Cortex of kidney (tissue), 1 donor: ENCODE results near the gene TRNAU1AP.
"Not testable (repeated sequence)": the region's sequence is repeated elsewhere in the genome, so short reads cannot be mapped to it uniquely, and the experiment has no call there.

Source experiments
- DNase-seq: peaks from one replicate; lab custom pipeline; 2025; lab: John Stamatoyannopoulos, UW

The TRNAU1AP gene

DNA sequence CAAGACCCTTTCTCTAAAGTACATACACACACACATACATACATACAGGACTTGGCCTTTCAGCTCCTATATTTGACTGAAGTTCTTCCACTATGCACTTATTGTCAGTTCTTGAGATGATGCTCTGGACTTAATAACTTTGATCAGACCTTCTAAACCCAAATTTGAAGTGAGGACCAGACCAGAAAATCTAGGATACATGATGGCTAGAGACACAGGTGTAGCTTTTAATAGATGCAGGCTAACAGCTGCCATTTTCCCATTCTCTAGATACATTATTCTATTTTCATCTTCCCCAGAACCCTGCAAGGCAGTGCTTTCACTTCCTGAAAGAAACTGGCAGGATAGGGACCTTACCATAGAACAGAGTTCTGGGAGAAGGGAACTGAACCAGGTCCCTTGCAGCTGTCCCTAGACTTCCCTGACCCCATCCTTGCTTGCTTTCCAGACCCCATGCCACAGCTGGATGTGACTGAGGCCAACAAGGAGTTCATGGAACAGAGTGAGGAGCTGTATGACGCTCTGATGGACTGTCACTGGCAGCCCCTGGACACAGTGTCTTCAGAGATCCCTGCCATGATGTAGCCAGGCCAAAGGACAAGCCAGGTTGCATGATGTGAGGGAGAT, 24.3 kb downstream of the TRNAU1AP start:
- DNase-seq: no peak

DNA sequence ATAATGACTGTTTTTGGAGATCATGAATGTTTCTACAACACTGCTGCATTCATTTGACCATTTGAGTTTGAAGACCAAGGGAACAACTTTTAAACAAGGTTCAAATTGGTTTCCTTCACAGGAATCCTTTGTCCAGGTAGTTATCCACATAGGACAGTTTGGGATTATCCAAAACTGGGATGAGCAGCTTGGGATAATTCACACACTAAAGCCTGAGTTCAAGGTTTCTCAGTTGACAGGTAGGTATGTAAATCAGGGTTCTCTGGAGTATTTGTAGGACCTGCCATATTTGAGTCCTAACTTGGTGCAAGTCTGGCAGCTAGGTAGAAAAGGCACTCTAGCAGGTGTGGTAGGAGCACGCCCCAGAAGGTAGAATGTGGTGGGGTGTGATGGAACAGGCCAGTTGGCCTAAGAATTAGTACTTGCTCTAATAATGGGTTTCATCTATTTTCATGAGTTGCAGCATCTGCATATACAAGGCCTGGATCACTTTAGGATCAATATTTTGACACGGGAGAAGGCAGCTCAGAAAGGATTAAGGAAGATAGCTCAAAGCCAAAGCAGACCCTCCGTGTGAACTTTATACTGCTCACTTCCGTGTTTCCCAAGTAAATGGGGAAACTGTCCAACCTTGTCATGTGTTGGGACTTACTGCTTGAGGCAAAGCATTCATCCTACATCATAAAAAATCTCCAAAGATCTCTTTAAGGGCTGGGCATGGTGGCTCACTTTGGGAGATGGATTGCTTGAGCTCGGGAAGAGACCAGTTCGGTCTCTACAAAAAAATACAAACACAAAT, 25.1 kb downstream of the TRNAU1AP start:
- DNase-seq: no peak

- no peak for DNase-seq
Observed at GRCh38 chr1:28578696-28579218, 25.9 kb downstream of the TRNAU1AP start.

DNA sequence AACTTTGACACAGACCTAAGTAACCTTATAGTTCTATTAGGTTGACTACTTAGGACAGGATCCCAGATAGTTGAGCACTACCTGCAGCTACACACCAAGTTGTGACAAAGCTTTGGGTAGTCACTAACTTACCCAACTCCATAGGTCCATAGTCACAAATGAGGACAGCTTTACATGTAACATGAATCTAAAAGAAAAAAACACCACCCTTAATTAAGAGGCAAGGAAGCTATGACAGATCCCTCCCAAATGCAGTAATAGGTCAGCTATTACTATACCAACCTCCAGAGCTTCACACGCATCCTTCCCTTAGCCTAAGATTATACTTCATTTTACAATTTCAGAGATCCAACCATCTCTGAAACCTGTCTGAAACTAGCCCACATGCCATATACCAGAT, 26.5 kb downstream of the TRNAU1AP start:
- DNase-seq: no peak

DNA sequence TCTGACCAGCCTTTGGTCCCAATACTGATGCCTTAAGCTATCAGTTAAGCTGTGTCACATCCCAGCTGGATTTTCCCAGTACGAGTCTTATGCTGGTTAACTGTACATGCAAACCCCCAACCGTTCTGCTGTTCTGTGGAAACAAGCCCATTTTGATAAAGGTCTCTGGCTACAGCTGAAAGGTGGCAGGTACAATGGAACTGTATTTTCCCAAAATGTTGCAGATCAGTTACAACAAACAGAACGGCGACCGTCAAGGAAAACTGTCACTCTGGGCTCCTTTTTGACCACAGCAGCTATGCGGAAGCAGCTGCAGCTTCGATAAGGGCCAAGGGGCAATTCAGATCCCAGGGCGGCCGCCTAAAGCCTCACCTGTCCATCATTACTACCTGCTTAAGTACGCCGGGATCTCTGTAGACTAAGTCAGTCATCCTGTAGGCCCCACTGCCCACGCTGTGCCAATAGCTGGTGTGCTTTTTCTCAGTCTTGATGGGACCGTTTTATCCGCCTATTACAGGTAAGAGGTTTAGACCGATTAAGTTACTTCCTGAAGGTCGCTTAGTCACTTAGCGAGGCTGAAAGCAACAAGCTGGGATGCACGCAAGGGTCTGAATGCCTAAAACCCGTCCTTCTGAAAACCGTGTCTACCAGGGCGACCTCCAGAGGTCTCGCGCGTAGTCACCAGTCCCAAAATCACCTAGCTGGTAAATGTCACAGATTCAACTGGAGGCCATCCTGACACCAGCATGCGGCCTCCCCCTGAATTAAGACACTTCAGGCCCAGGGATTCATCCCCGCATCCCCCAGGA, 28.0 kb downstream of the TRNAU1AP start:
- no peak for DNase-seq

DNA sequence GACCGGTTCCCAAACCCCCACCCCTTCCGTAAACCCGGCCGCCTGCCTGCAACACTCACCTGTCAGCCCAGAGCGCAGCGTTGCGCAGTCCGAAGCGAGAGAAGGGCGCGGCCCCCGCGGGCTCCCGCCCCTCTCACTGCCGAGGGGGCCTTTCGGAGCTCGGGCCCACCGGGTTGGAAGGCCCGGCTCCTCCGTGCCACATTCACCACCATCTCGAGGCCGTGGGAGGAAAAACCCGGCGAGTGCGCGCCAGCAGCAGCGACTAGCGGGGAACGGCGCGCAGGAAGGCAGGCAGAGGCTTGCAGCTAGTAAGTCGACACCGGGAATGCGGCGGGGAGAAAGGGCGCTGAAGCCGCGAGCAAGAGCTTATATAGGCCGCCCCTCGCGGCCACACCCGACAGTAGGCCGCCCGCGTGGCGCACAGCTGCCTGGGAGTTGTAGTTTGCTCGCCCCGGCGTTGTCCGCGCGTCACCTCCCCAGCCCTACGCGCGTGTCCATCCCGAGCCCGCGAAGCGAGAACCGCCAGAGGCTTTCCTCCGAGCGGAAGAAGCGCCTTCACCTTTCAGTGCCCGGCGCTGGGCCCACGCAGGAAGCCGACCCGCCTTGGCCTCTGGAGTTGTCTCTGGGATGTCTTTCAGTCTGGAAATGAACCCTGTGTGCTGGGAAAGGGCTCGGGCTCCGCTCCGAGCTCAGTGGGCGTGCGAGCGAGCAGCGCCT, 28.8 kb downstream of the TRNAU1AP start:
- DNase-seq: peak; percentile 48

DNA sequence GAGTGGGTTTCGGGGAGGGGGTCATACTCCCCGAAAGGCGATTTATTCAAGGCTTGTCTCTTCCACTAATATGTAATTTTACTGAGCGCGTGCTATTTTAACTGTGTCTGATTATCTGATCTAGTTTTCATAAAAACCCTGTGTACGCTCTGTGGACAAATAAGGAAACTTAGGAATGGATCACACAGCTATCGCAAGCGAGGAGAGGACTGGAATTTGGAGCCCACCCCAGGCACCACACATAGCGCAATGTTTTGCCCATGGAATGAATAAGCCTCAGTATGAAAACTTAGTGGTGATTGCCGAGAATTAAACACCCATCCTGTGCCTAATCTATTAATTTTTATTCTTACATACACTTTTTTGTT, 29.3 kb downstream of the TRNAU1AP start:
- DNase-seq: no peak

- DNase-seq: not testable (repeated sequence)
Observed at GRCh38 chr1:28586585-28587391, 33.9 kb downstream of the TRNAU1AP start.

GRCh38 chr1:28591708-28592320, 38.9 kb downstream of the TRNAU1AP start, which contains the start of gene RAB42:
Gene RAB42 (plus strand): TSS chr1:28592265. CDS start chr1:28592512, 247 bp downstream.
- DNase-seq: no peak

- DNase-seq: no peak
Observed at GRCh38 chr1:28592321-28593071, 39.6 kb downstream of the TRNAU1AP start.

DNA sequence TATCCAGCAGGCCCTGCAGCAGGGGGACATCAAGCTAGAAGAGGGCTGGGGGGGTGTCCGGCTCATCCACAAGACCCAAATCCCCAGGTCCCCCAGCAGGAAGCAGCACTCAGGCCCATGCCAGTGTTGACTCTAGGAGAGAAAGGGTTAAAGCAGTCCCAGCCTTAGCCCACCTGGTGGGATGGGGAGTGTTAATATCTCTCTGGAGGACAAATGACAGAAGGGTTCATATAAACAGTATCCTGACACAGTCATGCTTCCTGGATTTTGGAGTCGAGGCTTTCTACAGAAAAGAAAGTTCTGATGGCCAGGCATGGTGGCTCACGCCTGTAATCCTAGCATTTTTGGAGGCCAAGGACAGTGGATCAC, 41.1 kb downstream of the TRNAU1AP start:
- not testable (repeated sequence) for DNase-seq

DNA sequence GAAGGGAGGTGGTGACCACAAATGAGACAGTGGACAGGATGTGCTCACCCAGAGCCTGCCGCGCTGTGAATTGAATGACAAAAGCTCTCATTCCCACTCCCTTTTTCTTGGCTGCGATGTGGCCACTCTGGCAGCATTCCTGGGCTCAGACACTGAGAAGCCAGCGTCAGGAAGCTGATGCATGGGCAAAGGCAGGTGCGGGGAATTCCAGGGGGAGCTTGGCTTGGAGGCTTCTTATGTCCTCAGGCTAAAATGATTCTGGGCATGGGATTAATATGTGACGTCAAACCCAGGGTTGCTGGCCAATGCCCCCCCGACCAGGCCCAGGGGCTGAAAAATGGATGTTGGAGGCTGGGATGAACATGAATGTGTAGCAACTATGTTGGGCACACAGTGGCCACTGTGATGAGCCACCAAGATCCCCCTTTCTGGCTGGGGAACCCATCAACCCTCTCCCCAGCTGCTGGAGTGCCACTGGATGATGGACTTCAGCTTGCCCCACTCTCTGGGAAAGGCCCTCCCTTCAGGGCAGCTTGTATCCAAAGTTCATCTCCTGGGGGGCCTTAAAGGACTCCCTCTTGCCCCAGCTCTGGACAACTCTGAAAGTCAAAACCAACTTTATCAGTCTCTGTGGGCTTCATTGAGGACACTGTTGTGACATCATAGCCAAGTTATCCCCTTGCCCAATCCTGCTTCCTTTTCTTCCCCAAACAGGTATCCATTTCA, 42.0 kb downstream of the TRNAU1AP start:
- DNase-seq: not testable (repeated sequence)

GRCh38 chr1:28595412-28596191, 42.7 kb downstream of the TRNAU1AP start:
- no peak for DNase-seq

- DNase-seq: not testable (repeated sequence)
Observed at GRCh38 chr1:28596276-28596675, 43.4 kb downstream of the TRNAU1AP start.

DNA sequence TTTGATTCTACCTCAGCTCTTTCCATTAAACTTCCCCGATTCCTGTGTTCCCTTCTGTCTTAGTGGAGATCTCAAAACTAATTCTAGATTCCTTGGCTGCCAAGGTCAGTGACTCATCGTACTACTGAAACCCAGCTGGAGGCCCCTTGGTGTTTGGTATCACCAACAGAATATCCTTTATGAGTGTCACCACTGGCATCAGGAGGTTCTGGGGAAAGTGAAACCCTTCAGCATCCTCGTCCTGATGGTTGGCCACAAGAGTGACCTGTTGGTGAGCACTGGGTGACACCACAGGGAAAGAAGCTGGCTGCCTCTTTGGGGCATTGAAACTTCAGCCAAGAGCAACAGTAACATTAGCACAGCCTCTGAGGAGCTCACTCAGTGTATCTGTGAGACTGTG, 48.8 kb downstream of the TRNAU1AP start:
- DNase-seq: no peak

DNA sequence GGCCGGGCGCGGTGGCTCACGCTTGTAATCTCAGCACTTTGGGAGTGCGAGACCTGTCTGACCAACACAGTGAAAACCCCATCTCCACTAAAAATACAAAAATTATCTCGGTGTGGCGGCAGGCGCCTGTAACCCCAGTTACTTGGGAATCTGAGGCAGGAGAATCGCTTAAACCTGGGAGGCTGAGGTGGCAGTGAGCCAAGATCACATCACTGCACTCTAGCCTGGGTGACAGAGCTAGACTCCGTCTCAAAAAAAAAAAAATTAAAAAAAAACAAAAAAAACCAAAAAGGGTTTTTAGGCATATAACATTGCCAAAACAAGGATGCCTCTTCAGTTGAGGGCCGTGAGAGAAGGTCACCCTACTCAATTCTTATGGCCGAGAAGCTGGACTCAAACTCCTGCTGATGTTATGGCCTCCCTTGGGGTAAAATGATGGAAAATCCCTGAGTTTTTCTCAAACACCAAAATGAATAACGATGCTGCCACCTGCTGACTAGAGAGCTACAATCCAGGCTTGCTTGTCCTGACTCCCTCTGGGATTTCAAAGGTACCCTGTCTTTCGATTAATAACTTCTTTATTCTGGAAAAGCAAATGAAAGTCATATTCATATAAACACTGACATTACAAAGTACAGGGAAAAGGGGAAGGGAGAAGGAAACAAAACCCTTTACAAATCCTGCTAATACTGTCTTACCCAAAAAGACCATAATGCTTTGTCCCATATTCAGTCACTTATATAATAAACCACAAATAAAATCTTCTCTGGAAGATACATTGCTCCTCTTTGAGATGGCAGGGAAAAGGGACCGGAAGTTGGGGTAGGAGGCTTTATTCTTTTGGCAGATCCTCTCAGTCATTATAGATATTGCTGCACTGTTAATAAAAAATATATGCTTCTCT, 49.9 kb downstream of the TRNAU1AP start:
- no peak for DNase-seq

- no peak for DNase-seq
Observed at GRCh38 chr1:28604411-28604810, 51.5 kb downstream of the TRNAU1AP start.
